Middle frontal gyrus (tissue), 1 donor: ENCODE data around the gene CDX4.
"Not testable (repeated sequence)": the region's sequence is repeated elsewhere in the genome, so short reads cannot be mapped to it uniquely, and the experiment has no call there.

Source experiments
- DNase-seq: peaks from one replicate; pipeline ENCODE4 v3.0.0-alpha.2; 2015; ENCODE audit warnings: low spot score; ENCODE audit errors: extremely low spot score

Gene CDX4

DNA sequence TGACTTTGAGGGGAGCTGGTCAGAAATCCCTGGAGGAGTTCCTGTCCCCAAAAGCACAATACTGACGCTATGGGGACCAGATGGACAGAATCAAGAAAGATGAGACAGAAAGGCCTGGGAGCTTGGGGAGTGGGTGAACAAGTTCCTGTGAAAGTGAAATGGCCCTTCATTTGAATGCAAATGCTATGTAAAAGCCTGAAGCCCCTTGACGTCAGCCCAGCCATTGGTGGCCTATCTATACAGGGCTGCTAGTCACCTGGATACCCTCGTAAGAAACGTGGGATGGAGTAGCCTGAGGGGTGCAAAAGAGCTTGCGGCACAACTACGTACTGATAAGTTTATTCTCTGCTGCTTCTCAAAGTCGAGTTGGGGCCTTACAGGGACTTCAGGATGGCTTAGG lies at the start of gene CDX4:
TSS of gene CDX4 (plus strand) at position 223 of the 400 bp plus-strand sequence. CDS start 201 bp downstream, outside the sequence.
- no peak for DNase-seq

DNA sequence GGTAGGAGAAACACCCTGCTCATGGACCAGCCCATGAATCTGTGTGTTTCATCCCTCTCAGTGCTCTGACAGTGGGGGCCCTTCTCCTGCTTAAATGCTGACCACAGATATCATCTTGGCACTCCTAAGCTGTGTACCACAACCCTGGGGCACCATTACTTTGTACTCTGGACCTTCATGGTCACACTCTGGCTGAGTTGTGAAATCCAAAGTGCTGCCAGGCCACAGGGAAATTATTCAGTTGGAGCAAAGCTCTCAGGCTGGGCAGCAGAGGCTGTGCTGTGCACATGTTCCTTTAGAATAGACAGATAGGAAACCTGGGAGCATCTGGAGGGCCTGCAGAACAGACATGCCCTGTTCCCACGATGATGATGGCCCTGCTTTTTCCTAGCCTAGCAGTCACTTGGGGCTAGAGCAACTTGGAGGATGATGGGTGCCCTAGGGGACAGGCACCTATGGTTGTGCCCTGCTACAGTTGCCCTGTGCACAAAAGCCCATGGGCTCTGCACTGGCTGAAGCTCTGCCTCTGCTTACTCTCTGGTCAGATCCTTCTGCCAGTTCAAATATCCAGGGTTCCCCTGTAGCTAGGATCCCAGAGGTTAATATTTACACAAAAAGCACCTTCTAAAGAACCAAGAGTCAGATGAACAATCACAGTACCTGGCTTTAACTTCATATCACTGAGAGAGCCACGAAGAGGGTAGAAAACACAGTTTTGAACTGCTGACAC lies 48.5 kb upstream of the CDX4 start:
- no peak for DNase-seq

GRCh38 chrX:73400136-73400748 lies 46.6 kb upstream of the CDX4 start:
- DNase-seq = no peak

GRCh38 chrX:73401591-73402266 lies 45.1 kb upstream of the CDX4 start:
- DNase-seq = no peak

DNA sequence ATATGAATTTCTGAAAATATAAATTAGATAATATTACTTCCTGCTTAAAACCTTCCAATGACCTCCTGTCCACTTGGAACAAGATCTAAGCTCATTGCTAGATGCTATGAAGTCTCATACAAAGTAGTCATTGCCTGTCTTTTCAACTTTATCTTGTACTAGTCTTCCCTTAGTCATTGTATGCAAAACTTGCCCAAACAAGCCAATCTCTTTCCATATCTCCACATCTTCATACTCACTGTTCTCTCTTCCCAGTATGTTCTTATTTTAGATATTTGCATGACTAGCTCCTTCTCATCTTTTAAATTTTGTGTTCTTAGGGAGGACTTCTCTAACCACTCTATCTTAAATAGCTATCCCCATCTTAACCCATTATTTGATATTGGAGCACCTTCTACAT lies 33.9 kb upstream of the CDX4 start:
- no peak for DNase-seq

DNA sequence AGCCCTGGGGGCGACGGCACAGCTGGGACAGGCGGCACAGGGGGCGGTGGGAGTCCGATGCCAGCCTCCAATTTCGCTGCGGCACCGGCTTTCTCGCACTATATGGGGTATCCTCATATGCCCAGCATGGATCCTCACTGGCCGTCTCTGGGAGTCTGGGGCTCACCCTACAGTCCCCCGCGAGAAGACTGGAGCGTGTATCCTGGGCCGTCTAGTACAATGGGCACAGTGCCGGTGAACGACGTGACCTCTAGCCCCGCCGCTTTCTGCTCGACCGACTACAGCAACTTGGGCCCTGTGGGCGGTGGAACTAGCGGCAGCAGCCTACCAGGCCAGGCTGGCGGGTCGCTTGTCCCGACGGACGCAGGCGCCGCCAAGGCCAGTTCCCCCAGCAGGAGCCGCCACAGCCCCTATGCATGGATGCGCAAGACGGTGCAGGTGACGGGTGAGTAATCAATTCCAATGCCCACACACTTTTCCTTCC lies 500 bp downstream of the CDX4 start:
- DNase-seq = no peak

DNA sequence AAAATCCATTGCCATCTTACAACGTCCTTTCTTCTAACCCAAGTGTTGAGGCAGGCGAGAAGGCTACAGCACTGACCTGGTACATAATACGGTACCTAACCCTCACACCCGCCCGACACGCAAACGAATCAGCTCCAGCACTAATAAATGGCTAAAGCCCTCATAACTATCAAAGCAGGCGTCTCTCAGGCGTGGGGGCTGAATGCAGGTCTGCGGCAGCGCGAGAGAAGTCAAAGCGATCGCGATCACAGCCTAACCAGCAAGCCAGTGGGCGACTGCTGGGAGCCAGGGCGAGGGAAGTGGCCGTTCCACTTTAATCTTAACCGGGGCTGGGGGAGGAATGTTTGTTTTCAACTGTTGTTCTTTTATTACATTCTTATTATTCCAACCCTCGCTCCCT lies 1.5 kb downstream of the CDX4 start:
- DNase-seq = no peak

DNA sequence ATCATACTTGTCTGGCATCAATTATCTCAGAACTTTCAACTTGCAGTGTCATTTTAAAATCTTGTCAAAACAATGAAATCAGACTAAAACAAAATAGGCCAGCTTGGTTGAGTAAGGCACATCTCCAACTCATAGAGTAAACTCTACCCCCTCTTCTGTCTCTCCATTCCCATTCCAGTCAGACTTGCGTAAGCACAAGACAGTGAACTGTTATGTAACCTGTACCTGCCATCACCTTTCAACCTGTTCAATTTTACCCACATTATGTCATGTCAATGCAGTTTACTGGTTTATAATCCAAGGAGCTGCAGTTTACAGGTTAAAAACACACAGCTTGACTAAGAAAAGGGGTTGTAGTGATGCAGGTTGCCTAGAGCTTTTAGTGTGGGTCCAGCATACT lies 8.3 kb downstream of the CDX4 start:
- no peak for DNase-seq

GRCh38 chrX:73457306-73457705 lies 10.5 kb downstream of the CDX4 start:
- no peak for DNase-seq

DNA sequence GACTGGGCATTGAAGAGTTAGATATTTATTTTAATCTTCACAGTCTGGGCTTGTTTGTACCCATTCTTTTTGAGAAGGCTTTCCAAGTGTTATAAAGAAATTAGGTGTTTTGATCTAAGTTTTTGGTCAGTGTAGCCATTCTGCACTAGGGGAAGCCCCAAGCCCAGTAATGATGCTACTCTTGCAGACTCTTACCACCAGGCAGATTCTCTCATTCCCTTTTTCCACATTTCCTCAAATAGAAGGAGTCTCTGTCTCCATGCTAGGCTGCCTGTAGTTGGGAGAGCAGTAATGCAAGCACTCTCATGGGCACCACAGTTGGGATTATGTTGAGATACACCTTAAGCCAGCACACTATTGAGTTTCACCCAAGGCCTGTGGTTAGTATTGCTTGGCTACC lies 21.5 kb downstream of the CDX4 start:
- no peak for DNase-seq

- peak; percentile 100 for DNase-seq
Measured at GRCh38 chrX:73478961-73479360, 32.1 kb downstream of the CDX4 start.

GRCh38 chrX:73481521-73481920 lies 34.7 kb downstream of the CDX4 start:
- DNase-seq = no peak

- DNase-seq = no peak
Measured at GRCh38 chrX:73490661-73491060, 43.8 kb downstream of the CDX4 start.

- not testable (repeated sequence) for DNase-seq
Measured at GRCh38 chrX:73492178-73492577, 45.3 kb downstream of the CDX4 start.
